ENCODE results near the gene CCNI2.
"Not testable (repeated sequence)": the region's sequence is repeated elsewhere in the genome, so short reads cannot be mapped to it uniquely, and the experiment has no call there.

Gene CCNI2

DNA sequence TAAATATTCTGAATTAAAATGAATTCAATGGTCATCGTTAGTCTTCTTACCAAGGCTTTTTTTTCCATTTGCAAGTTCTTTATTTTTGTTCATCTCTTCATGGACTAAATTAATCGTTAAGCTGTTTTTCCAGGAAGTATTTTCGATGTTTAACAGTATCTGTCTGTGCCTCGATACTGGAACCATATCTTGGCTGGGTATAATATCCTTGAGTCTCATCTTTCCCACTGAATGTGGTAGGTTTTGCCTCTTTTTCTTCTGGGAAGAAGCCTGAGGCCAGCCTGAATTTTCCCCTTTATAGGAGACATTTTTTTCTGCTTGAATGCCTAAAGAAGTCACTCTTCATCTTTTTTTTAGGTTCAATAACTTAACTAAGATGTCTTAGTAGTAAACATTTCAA, 33.8 kb downstream of the CCNI2 start:
- DNase-seq (ENCODE audit: low spot score): no peak

DNA sequence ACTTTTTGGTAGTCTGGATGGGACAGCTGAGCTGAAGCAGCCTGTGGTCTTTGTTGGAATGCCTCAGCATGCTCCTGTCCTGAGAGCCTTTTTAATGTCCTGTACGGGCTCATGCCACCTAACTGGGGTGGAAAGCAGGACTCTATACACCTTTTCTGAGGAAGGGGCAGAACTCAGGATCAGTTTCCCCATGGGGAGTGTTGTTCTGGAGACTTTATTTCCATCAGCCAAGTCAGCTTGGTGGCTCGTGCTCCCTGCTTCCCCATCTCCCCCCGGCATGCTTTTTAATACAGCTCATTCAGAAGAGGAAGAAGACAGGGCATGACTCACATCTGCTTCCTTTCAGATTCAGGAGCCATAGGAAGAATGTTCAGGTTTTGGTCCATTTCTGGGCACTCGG, 34.9 kb downstream of the CCNI2 start:
- DNase-seq (ENCODE audit: low spot score): peak; percentile 57

DNA sequence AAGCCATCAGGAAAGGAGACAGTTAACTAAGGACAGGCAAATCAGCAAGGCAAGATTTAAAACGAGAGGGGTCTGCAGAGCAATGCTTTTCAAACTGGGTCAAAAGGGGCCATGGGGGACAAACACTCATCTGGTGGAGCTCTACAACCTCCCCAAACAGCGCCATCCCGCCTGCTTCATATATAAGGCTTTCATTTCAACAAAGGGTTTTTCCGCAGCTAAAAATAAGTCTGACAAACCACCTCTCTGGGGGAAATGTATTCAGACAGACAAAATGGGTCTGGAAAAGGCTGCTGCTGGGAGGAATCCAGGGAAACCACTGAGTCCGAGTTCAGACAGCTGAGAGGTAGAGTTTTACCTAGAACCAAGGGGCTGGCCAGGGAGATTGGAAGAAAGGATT, 38.1 kb downstream of the CCNI2 start:
- no peak for DNase-seq (ENCODE audit: low spot score)

DNA sequence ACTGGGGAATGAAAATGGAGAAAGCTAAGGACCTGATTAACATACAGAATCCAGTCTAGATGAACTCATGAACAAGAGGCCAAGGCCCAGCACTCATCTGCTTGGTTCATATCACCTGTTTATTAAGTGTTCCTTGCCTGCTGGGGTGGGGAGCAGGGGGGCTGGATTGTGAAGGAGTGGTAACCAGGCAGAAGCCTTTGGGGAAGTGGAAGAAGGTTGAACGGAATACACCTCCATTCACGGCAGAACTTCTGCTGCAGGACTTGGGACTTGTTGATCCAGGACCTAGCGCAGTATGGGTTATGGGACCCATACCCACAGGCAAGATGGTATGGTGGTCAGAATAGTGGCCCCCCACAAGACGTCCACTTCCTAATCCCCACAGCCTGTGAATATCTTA, 38.6 kb downstream of the CCNI2 start:
- DNase-seq (ENCODE audit: low spot score): no peak

DNA sequence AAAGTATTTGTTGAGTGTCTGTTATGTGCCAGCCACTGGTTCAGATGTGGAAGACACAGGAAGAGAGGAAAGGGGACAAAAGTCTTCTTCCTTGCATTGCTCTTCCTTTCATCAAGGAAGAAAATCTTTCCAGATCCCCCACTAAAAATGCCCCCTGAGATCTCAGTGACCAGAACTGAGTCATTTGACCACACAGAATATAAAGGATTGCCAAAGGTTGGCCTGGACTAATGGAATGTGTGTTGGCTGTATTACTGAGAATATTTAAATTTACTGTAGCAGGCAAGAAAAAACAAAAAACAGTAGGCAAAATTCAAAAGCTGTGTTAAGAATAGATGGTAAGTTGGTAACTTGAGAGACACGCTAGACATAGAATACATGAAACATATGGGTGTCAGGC, 39.9 kb downstream of the CCNI2 start:
- peak; percentile 63 for DNase-seq (ENCODE audit: low spot score)

DNA sequence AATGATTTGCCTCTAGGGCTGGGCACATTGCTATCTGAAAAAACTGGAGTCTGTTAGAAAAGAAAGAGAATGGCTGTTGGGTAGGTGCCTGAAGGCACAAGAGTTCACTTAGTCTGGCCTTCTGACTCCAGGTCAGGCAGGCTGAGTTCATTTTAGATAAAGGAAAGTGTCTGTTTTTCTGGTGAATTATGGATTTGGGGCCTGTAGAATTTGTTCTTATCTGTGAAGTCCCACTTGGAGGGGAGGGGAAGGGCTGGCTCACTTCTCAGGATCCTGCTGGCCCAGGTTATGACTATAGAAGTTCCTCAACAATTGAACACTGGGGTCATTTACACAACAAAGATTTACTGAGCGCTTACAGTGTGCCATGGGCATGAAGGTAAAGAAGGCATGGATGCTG, 41.3 kb downstream of the CCNI2 start:
- no peak for DNase-seq (ENCODE audit: low spot score)

DNA sequence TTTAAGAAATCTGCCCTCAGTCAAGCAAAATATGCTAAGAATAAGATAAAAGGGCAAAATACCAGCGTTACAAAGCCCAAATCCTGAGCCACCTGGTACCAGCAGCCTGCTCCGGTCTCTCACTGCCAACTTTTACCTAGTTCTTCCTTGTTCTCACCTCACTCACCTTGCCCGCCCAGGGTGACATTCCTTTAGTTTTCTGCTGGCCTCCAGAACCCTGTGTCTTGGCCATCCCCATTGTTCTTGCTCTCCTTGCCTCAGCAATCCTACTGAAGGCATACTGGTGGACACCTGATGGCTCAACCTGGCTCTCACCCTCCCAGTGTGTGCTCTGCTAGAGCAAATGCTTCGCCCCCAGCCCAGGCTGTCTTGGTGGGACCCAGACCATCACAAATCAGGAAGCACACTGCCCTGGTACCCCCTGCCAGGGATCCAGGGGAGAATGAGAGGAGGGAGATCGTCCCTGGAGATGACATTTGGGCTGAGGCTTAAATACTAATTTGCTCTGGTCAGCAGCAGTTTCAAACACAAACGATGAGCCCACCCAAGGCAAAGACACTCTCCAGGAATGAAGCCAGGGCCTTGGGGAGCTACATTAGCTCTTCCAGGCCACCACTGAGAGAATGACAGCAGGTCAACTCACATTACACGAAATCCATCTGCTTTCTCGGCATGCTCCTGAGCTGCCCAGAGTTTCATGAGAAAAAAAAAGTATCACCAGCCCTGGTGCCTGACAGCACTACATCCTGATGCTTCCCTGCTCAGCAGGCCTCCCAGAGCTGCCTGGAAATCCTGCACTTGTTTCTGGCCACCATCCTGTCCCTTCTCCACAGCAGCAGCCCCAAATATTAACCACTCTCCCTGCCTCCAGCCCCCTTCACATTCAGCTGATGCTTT, 42.0 kb downstream of the CCNI2 start:
- no peak for DNase-seq (ENCODE audit: low spot score)

DNA sequence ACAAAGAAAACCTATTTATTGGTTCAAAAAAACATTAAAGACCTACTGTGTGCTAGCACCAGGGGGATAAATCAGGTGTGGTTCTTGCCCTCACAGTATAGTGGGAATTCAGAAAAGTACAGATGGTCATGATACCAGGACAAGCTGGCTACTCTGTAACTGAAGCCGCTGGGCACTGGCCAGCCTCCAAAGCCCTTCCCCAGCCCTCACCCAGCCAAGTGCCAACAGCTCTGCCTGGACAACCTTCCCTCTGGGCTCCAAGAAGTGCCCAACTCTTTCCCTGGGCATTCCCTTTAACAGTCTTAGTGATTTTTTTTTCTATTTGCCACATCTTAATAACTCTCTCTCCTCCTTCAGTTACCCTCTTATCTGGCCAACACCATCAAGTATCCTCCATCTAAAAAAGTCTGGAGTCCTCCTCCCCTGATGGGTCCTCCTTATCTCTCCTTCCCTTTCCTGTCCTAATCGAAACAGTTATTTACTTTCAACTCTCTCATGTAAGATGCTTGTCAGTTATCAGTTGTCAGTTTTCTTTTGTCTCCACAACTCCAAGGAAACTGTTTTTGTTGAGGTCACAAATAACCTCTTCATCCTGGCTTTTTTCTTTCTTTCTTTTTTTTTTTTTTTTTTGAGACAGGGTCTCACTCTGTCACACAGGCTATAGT, 43.1 kb downstream of the CCNI2 start:
- no peak for DNase-seq (ENCODE audit: low spot score)

DNA sequence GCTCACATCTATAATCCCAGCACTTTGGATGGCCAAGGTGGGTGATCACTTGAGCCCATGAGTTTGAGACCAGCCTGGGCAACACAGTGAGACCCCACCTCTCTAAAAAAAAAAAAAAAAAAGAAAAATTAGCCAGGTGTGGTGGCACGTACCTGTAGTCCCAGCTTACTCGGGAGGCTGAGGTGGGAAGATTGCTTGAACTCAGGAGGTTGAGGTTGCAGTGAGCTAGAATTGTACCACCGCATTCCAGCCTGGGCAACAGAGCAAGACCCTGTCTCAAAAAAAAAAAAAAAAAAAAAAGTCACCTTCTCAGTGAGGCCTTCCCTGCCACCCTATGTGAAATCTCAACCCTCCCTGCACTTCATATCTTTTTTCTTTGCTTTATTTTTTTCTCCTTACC, 43.8 kb downstream of the CCNI2 start:
- DNase-seq (ENCODE audit: low spot score): no peak

DNA sequence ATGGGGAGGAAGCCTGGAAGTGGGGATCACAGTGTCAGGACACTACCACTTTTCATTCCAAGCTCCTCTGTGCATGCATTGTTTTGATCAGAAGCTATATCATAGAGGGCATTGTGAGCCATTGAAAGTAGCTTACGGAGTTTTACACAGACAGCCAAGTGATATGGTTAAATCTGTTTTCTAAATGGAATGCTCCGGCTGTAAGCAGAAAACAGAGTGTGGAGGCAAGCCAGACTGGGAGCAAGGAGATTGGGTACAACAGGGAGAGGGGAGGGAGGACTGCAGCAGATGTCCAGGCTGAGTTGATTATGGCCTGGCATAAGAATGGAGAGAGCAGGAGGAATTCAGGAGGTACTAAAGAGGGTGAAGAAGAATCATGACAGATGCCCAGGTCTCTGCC, 50.4 kb downstream of the CCNI2 start:
- DNase-seq (ENCODE audit: low spot score): no peak

DNA sequence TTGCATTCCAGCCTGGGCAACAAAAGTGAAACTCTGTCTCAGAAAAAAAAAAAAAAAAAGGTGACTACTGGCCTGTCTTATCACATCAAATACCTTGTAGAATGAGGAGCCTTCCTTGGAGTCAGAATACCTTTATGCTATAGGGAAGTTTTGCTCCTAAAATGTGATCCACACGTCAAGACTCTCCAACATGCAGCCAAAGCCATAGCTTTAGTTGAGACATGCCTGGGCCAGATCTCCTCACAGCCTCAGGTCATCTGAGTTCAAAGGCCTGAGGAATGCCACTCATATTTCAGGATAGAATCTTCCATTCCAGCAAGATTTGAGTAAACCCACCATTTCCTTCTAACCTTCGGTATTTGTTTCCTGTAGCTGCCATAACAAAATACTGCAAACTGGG, 52.2 kb downstream of the CCNI2 start:
- no peak for DNase-seq (ENCODE audit: low spot score)

DNA sequence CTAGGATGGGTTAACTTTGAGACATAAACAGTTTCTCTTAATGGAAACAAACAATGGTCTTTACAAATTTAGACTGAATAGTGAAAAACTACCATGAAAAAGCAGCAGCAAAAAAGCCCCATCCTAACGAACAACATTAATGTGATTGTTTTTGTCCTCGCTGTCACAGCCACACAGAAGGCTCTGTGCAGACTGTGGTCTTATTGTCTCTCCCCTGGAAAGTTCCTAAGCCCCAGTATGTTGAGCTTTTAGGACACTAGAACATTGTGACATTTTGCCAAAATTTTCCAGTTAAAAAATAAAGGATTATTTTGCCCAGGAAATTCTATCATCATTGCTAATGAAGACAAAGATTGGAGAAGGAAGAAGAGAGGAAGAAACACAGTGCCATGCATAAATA, 53.3 kb downstream of the CCNI2 start:
- DNase-seq (ENCODE audit: low spot score): no peak

DNA sequence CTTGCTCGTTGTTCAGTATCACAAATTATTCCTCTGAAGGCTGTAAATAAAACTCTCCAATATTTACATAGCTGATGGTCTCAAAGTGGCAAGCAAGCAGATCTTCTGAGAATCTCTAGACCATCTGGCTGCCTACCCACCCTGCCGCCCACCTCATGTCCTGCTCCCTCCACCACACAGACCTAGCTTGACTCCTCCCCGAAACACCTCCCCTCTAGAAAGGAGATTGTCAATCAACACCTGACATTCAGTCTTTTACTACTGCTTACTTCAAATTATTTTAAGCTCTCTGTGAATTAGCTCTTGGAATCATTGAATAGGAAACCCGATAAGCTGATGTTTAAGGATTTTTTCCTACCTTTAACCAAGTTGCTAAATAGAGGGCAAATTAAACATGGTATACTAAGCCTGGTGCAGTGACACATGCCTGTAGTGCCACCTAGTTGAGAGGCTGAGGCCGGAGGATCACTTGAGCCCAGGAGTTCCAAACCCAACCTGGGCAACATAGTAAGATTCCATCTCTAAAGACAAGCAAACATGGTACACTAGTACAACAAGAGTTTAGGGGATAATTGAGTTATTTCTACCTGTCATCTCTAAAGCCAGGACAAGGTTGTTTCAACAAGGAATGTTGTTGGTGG, 54.9 kb downstream of the CCNI2 start:
- DNase-seq (ENCODE audit: low spot score): no peak

DNA sequence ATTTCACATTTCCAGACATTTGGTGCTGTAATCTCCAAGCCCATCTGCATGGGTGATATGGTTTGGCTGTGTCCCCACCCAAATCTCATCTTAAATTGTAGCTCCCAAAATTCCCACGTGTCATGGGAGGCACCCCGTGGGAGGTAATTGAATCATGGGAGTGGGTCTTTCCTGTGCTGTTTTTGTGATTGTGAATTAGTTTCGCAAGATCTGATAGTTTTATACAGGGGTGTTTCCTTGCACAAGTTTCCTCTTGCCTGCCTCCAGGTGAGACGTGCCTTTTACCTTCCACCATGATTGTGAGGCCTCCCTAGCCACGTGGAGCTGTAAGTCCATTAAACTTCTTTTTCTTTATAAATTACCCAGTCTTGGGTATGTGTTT, 55.5 kb downstream of the CCNI2 start:
- not testable (repeated sequence) for DNase-seq (ENCODE audit: low spot score)
